SK-N-SH (cell line): ENCODE data around the gene HRH1. TPM values are rescaled to one million over a fixed set of nuclear protein-coding genes. Genes with fewer than 3 reads are reported as not detected.
A peak's percentile ranks its signal among the peaks of the same experiment; 100 is the strongest.

ENCODE experiments used
- CTCF ChIA-PET: fragments of 300-600, 350-600 bp; formaldehyde crosslinking; extraction: SDS; loops from one replicate; lab custom pipeline; 2021; lab: Yijun Ruan, JAX
- POLR2A ChIA-PET: fragments of 350-600 bp; sonication (Branson Sonifier 250); formaldehyde crosslinking; extraction: SDS; loops from one replicate; lab custom pipeline; 2020; ENCODE audit warnings: antibody characterized with exemption, inconsistent platforms; lab: Yijun Ruan, JAX
- DNase-seq: peaks from one replicate; pipeline ENCODE4 v3.0.0; 2012
- H2AFZ ChIP-seq: fragments of 200-600 bp; sonication (generic); 2 replicates; pipeline ENCODE4 v1.8.1; 2016; ENCODE audit warnings: antibody characterized with exemption, mild to moderate bottlenecking, low read depth
- H3F3A ChIP-seq: fragments of 200-600 bp; sonication (generic); replicated peaks from 2 replicates; pipeline ENCODE3; 2016; ENCODE audit warnings: antibody characterized with exemption, mild to moderate bottlenecking; ENCODE audit not compliant: insufficient read depth
- H3K27ac ChIP-seq, 2 experiments: fragments of 200-500 bp in 1 of 2; fragments of 200-600 bp in 1 of 2; sonication (Bioruptor generic) in 1 of 2; sonication (generic), shearing (Covaris generic) in 1 of 2; 2 replicates each; pipeline versions ENCODE4 v1.5.1 to v1.6.1; 2014 to 2016; ENCODE audit warnings: low read depth in 2 of 2, inconsistent platforms in 1 of 2, low read length in 1 of 2, mild to moderate bottlenecking in 1 of 2, mixed read lengths in 1 of 2
- H3K27me3 ChIP-seq: fragments of 200-600 bp; sonication (generic), shearing (Covaris generic); 2 replicates; pipeline ENCODE4 v1.6.1; 2016; ENCODE audit warnings: mixed run types; ENCODE audit not compliant: insufficient read depth
- H3K36me3 ChIP-seq, 2 experiments: fragments of 200-500 bp in 1 of 2; fragments of 200-600 bp in 1 of 2; sonication (Bioruptor generic) in 1 of 2; sonication (generic) in 1 of 2; replicated peaks in 1 of 2; 2 replicates each; pipeline versions ENCODE3 to v1.5.1; 2014 to 2016; ENCODE audit warnings: low read length in 1 of 2, mild to moderate bottlenecking in 1 of 2; ENCODE audit not compliant: insufficient read depth in 2 of 2, control insufficient read depth in 1 of 2
- H3K4me1 ChIP-seq, 2 experiments: fragments of 200-500 bp in 1 of 2; fragments of 200-600 bp in 1 of 2; sonication (Bioruptor generic) in 1 of 2; sonication (generic), shearing (Covaris generic) in 1 of 2; 2 replicates each; pipeline versions ENCODE4 v1.5.1 to v1.6.1; 2014 to 2016; ENCODE audit warnings: low read depth in 1 of 2, low read length in 1 of 2, mixed run types in 1 of 2; ENCODE audit not compliant: insufficient read depth in 2 of 2, control insufficient read depth in 1 of 2
- H3K4me2 ChIP-seq: fragments of 200-600 bp; sonication (generic), shearing (Covaris generic); 2 replicates; pipeline ENCODE4 v1.6.1; 2017; ENCODE audit warnings: mixed run types
- H3K4me3 ChIP-seq, 2 experiments: fragments of 200-500 bp in 1 of 2; fragments of 200-600 bp in 1 of 2; sonication (Bioruptor generic) in 1 of 2; sonication (generic), shearing (Covaris generic) in 1 of 2; 2 replicates each; pipeline versions ENCODE4 v1.5.1 to v1.8.1; 2014 to 2016; ENCODE audit warnings: low read depth in 2 of 2, inconsistent platforms in 1 of 2, low read length in 1 of 2, mild to moderate bottlenecking in 1 of 2, mixed read lengths in 1 of 2, moderate library complexity in 1 of 2
- H3K79me2 ChIP-seq: fragments of 200-600 bp; sonication (generic); 2 replicates; pipeline ENCODE4 v1.8.1; 2017; ENCODE audit warnings: mild to moderate bottlenecking; ENCODE audit not compliant: insufficient read depth
- H3K9ac ChIP-seq: fragments of 200-600 bp; sonication (generic); 2 replicates; pipeline ENCODE4 v1.6.1; 2017; ENCODE audit warnings: mixed run types
- H3K9me2 ChIP-seq: fragments of 200-600 bp; sonication (generic); 2 replicates; pipeline ENCODE4 v1.6.1; 2017; ENCODE audit warnings: mixed run types
- H3K9me3 ChIP-seq: fragments of 200-600 bp; sonication (generic); 2 replicates; pipeline ENCODE4 v1.6.1; 2017; ENCODE audit warnings: mixed run types, mild to moderate bottlenecking, moderate library complexity
- H4K20me1 ChIP-seq: fragments of 200-600 bp; sonication (generic); 2 replicates; pipeline ENCODE4 v1.6.1; 2017; ENCODE audit warnings: mild to moderate bottlenecking, mixed run types; ENCODE audit not compliant: insufficient read depth
- EZH2phosphoT487 ChIP-seq: fragments of 200-600 bp; sonication (generic); IDR thresholded peaks from 2 replicates; pipeline ENCODE4 v1.6.1; 2017; ENCODE audit warnings: low read depth, mixed run types, mild to moderate bottlenecking, antibody characterized with exemption, moderate library complexity, borderline replicate concordance
- FOSL2 ChIP-seq: IDR thresholded peaks from 2 replicates; pipeline ENCODE4 v1.4.0; 2012; ENCODE audit warnings: low read depth, mild to moderate bottlenecking, moderate library complexity, borderline replicate concordance
- FOXJ3 ChIP-seq: sonication (generic); formaldehyde crosslinking; IDR thresholded peaks from 2 replicates; pipeline ENCODE4 v1.5.1; 2020; ENCODE audit warnings: mild to moderate bottlenecking, missing genetic modification reagents
- GATA2 ChIP-seq: sonication (generic); formaldehyde crosslinking; IDR thresholded peaks from 2 replicates; pipeline ENCODE4 v1.5.0; 2020; ENCODE audit warnings: mild to moderate bottlenecking, missing genetic modification reagents
- JUND ChIP-seq: IDR thresholded peaks from 2 replicates; pipeline ENCODE4 v1.4.0; 2012
- MXI1 ChIP-seq: IDR thresholded peaks from 2 replicates; pipeline ENCODE4 v1.6.1; 2012; ENCODE audit warnings: mild to moderate bottlenecking, low read depth, low read length, improper control_type of control experiment
- NFIC ChIP-seq: IDR thresholded peaks from 2 replicates; pipeline ENCODE4 v1.4.0; 2012; ENCODE audit warnings: borderline replicate concordance
- NRF1 ChIP-seq: IDR thresholded peaks from 2 replicates; pipeline ENCODE4 v1.6.1; 2012; ENCODE audit warnings: low read depth, mild to moderate bottlenecking, low read length
- RAD21 ChIP-seq: IDR thresholded peaks from 2 replicates; pipeline ENCODE4 v1.6.1; 2012; ENCODE audit warnings: mild to moderate bottlenecking, low read length
- RCOR1 ChIP-seq: fragments of 150-350 bp; IDR thresholded peaks from 2 replicates; pipeline ENCODE4 v1.6.1; 2017; ENCODE audit warnings: antibody characterized with exemption, low read length
- RFX5 ChIP-seq: IDR thresholded peaks from 2 replicates; pipeline ENCODE4 v1.6.1; 2012; ENCODE audit warnings: mild to moderate bottlenecking, improper control_type of control experiment, low read length
- RXRA ChIP-seq: IDR thresholded peaks from 2 replicates; pipeline ENCODE4 v1.4.0; 2012; ENCODE audit warnings: low read depth, mild to moderate bottlenecking, borderline replicate concordance
- SMC3 ChIP-seq: IDR thresholded peaks from 2 replicates; pipeline ENCODE4 v1.6.1; 2012; ENCODE audit warnings: low read depth, low read length, improper control_type of control experiment
- TEAD4 ChIP-seq: IDR thresholded peaks from 2 replicates; pipeline ENCODE4 v1.4.0; 2012; ENCODE audit warnings: mild to moderate bottlenecking, borderline replicate concordance; ENCODE audit not compliant: insufficient read depth
- YY1 ChIP-seq: IDR thresholded peaks from 2 replicates; pipeline ENCODE4 v1.4.0; 2012; ENCODE audit warnings: low read depth, mild to moderate bottlenecking
- WGBS: methylation state at CpG from one replicate; pipeline ENCODE4 v1.1.6; 2017; ENCODE audit warnings: low lambda C conversion rate; 5-methylcytosine and 5-hydroxymethylcytosine counted together
- polyA plus RNA-seq, 3 experiments: library from polyadenylated mRNA; depleted of rRNA; stranded (reverse); fragments of >200 nt; gene quantifications; 2 replicates each; pipeline ENCODE4 v1.2.3, GENCODE V29; 2012
- TF ChIP-seq, protein P1 (sequence below): fragments of 150-350 bp; IDR thresholded peaks from 2 replicates; pipeline ENCODE4 v1.6.1; 2016; ENCODE audit warnings: mild to moderate bottlenecking, low read depth, low read length
- TF ChIP-seq, protein P2 (sequence below): fragments of 200-600 bp; sonication (generic); IDR thresholded peaks from 2 replicates; pipeline ENCODE4 v1.6.1; 2017; ENCODE audit warnings: antibody characterized with exemption, mild to moderate bottlenecking, moderate library complexity
- TF ChIP-seq, protein P3 (sequence below): fragments of 150-350 bp; IDR thresholded peaks from 2 replicates; pipeline ENCODE4 v1.6.1; 2017; ENCODE audit warnings: antibody characterized with exemption, low read length, low read depth, borderline replicate concordance
- TF ChIP-seq, protein P4 (sequence below): IDR thresholded peaks from 2 replicates; pipeline ENCODE4 v1.4.0; 2012; ENCODE audit warnings: low read depth, borderline replicate concordance

HRH1 gene
- polyA plus RNA-seq, 1 of the 3 experiments (the other 2 are of a cell fraction): 6.2 TPM

DNA sequence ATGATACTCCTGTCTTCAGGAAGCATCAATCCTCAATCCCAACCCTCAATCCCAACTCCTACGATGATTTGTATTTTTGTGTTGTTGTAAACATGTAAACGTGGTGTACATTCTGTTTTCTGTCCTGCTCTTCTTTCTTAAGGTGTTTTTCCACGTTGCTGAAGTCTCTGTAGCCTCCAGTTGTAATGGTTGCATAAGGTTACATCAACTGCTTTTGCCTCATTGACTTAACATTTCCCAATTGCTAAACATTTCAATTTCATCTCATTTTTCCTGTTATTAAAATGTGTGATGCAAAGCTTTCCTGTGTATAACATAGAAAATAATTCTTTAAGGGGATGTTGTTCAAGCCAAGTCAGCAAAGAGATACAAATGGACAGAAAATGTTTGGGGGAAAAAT lies 33.4 kb downstream of the HRH1 start:
- no peaks in the 10 kb centered on the region; the same call in 1 of the 2 replicates for H4K20me1 ChIP-seq
- no peak overlapping the region for H2AFZ ChIP-seq
- ChIA-PET CTCF (no interaction called here), POLR2A (no interaction called here)
- DNase-seq: no peak
- H3K4me2 ChIP-seq: no peak overlapping the region
- no peaks in the 10 kb centered on the region for H3K9me3 ChIP-seq
- peaks cover 97% of the 10 kb centered on the region for H3K79me2 ChIP-seq
- no peaks in the 10 kb centered on the region for H3K27me3 ChIP-seq
- H3F3A ChIP-seq: peaks cover 24% of the 10 kb centered on the region
- peak overlapping the region; percentile 69 to 79 for H3K27ac ChIP-seq
- peaks cover 0 to under 1% of the 10 kb centered on the region in 2 experiments for H3K36me3 ChIP-seq
- H3K4me3 ChIP-seq: no peak overlapping the region
- no peak for TF ChIP-seq JUND
- no peak for TF ChIP-seq NFIC
- TF ChIP-seq FOXJ3 (CRISPR knock-in tag): no peak
- TF ChIP-seq EZH2phosphoT487: no peak
- TF ChIP-seq, protein P1, sequence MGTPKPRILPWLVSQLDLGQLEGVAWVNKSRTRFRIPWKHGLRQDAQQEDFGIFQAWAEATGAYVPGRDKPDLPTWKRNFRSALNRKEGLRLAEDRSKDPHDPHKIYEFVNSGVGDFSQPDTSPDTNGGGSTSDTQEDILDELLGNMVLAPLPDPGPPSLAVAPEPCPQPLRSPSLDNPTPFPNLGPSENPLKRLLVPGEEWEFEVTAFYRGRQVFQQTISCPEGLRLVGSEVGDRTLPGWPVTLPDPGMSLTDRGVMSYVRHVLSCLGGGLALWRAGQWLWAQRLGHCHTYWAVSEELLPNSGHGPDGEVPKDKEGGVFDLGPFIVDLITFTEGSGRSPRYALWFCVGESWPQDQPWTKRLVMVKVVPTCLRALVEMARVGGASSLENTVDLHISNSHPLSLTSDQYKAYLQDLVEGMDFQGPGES: no peak
- TF ChIP-seq RXRA: no peak
- TF ChIP-seq, protein P2, sequence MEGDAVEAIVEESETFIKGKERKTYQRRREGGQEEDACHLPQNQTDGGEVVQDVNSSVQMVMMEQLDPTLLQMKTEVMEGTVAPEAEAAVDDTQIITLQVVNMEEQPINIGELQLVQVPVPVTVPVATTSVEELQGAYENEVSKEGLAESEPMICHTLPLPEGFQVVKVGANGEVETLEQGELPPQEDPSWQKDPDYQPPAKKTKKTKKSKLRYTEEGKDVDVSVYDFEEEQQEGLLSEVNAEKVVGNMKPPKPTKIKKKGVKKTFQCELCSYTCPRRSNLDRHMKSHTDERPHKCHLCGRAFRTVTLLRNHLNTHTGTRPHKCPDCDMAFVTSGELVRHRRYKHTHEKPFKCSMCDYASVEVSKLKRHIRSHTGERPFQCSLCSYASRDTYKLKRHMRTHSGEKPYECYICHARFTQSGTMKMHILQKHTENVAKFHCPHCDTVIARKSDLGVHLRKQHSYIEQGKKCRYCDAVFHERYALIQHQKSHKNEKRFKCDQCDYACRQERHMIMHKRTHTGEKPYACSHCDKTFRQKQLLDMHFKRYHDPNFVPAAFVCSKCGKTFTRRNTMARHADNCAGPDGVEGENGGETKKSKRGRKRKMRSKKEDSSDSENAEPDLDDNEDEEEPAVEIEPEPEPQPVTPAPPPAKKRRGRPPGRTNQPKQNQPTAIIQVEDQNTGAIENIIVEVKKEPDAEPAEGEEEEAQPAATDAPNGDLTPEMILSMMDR: no peak
- no peak for TF ChIP-seq RFX5
- no peak for TF ChIP-seq NRF1
- no peak for TF ChIP-seq GATA2
- no peak for TF ChIP-seq TEAD4
- TF ChIP-seq SMC3: no peak
- TF ChIP-seq, protein P3, sequence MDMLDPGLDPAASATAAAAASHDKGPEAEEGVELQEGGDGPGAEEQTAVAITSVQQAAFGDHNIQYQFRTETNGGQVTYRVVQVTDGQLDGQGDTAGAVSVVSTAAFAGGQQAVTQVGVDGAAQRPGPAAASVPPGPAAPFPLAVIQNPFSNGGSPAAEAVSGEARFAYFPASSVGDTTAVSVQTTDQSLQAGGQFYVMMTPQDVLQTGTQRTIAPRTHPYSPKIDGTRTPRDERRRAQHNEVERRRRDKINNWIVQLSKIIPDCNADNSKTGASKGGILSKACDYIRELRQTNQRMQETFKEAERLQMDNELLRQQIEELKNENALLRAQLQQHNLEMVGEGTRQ: no peak
- TF ChIP-seq, protein P4, sequence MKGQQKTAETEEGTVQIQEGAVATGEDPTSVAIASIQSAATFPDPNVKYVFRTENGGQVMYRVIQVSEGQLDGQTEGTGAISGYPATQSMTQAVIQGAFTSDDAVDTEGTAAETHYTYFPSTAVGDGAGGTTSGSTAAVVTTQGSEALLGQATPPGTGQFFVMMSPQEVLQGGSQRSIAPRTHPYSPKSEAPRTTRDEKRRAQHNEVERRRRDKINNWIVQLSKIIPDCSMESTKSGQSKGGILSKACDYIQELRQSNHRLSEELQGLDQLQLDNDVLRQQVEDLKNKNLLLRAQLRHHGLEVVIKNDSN: no peak
- no peak for TF ChIP-seq RAD21
- TF ChIP-seq MXI1: no peak
- no peak for TF ChIP-seq YY1
- TF ChIP-seq RCOR1: no peak
- TF ChIP-seq FOSL2: no peak
- H3K4me1 ChIP-seq: peaks cover 14 to 17% of the 10 kb centered on the region in 2 experiments
- no peaks in the 10 kb centered on the region for H3K9me2 ChIP-seq
- H3K9ac ChIP-seq: no peak overlapping the region
- 88% methylated on average over 3 of the region's 3 CpGs for WGBS
